NCI-H510A treated with DMSO at 0.1 percent for 48 hours (cell line): ENCODE measurements around the gene CNPY3.
"Not testable (repeated sequence)": the region's sequence is repeated elsewhere in the genome, so short reads cannot be mapped to it uniquely, and the experiment has no call there.

Experiments used
- DNase-seq: peaks from one replicate; lab custom pipeline; 2025; lab: John Stamatoyannopoulos, UW

The CNPY3 gene

GRCh38 chr6:42928986-42929820 lies at the start of gene CNPY3:
TSS of gene CNPY3 (plus strand) at chr6:42929480. CDS start at chr6:42929571, 91 bp downstream.
- peak; percentile 99 for DNase-seq

GRCh38 chr6:42880240-42880817 lies 49.0 kb upstream of the CNPY3 start:
- not testable (repeated sequence) for DNase-seq

GRCh38 chr6:42880871-42881270 lies 48.4 kb upstream of the CNPY3 start:
- DNase-seq: not testable (repeated sequence)

- no peak for DNase-seq
Observed at GRCh38 chr6:42885702-42886101, 43.6 kb upstream of the CNPY3 start.

GRCh38 chr6:42888201-42888600 lies 41.1 kb upstream of the CNPY3 start:
- DNase-seq: not testable (repeated sequence)

GRCh38 chr6:42889815-42890214 lies 39.5 kb upstream of the CNPY3 start:
- DNase-seq: peak; percentile 58

- DNase-seq: peak; percentile 97
Observed at GRCh38 chr6:42890311-42891198, 38.7 kb upstream of the CNPY3 start.

GRCh38 chr6:42891199-42891722 lies 38.0 kb upstream of the CNPY3 start:
- no peak for DNase-seq

GRCh38 chr6:42894041-42894828 lies 35.0 kb upstream of the CNPY3 start:
- not testable (repeated sequence) for DNase-seq

GRCh38 chr6:42896178-42896719 lies 33.0 kb upstream of the CNPY3 start:
- DNase-seq: no peak

- peak; percentile 85 for DNase-seq
Observed at GRCh38 chr6:42898891-42899361, 30.4 kb upstream of the CNPY3 start.

GRCh38 chr6:42899871-42900270 lies 29.4 kb upstream of the CNPY3 start:
- no peak for DNase-seq

GRCh38 chr6:42901538-42901957 lies 27.7 kb upstream of the CNPY3 start:
- peak; percentile 97 for DNase-seq

- DNase-seq: not testable (repeated sequence)
Observed at GRCh38 chr6:42902429-42903263, 26.6 kb upstream of the CNPY3 start.

GRCh38 chr6:42904467-42904866 lies 24.8 kb upstream of the CNPY3 start:
- DNase-seq: no peak

- no peak for DNase-seq
Observed at GRCh38 chr6:42907336-42907735, 21.9 kb upstream of the CNPY3 start.

GRCh38 chr6:42909835-42910234 lies 19.4 kb upstream of the CNPY3 start:
- DNase-seq: no peak

GRCh38 chr6:42911171-42912021 lies 17.9 kb upstream of the CNPY3 start:
- no peak for DNase-seq

- DNase-seq: no peak
Observed at GRCh38 chr6:42914546-42914945, 14.7 kb upstream of the CNPY3 start.
